PC-3 (cell line): ENCODE data around the gene WDR19.

ENCODE experiments used
- CTCF ChIP-seq: fragments of 300-600 bp; sonication (generic); conservative IDR thresholded peaks from 2 replicates; pipeline ENCODE4 v1.5.1; 2017; ENCODE audit warnings: antibody characterized with exemption, low read depth, mild to moderate bottlenecking, low read length
- EZH2 ChIP-seq: fragments of 300-600 bp; sonication (generic); IDR thresholded peaks from one replicate; pipeline ENCODE4 v1.6.1; 2017; ENCODE audit warnings: antibody characterized with exemption, mild to moderate bottlenecking, low read length; ENCODE audit not compliant: unreplicated experiment
- EZH2phosphoT487 ChIP-seq: fragments of 300-600 bp; sonication (generic); IDR thresholded peaks from 2 replicates; pipeline ENCODE4 v1.6.1; 2018; ENCODE audit warnings: mild to moderate bottlenecking, antibody characterized with exemption, low read length, borderline replicate concordance

GRCh38 chr4:39274503-39274902, 92.2 kb downstream of the WDR19 start:
- TF ChIP-seq CTCF: no peak
- no peak for TF ChIP-seq EZH2
- no peak for TF ChIP-seq EZH2phosphoT487
